Activated naive CD4-positive, alpha-beta T cell treated with anti-CD3 and anti-CD28 coated beads, Interleukin-2, amount 50 U/mL, for 24 hours (primary cell): ENCODE data around the gene TAOK1.

Source experiments
- H3K27ac Mint-ChIP-seq: one replicate; pipeline ENCODE4 v1.8.0; 2021; ENCODE audit warnings: mild to moderate bottlenecking, mixed read lengths
- H3K27me3 Mint-ChIP-seq: one replicate; pipeline ENCODE4 v1.8.0; 2021; ENCODE audit warnings: mixed read lengths
- H3K36me3 Mint-ChIP-seq: one replicate; pipeline ENCODE4 v1.8.0; 2021; ENCODE audit warnings: mixed read lengths
- H3K4me1 Mint-ChIP-seq: one replicate; pipeline ENCODE4 v1.8.0; 2021; ENCODE audit warnings: mixed read lengths
- H3K4me3 Mint-ChIP-seq: one replicate; pipeline ENCODE4 v1.8.0; 2021; ENCODE audit warnings: mild to moderate bottlenecking, mixed read lengths
- H3K9me3 Mint-ChIP-seq: one replicate; pipeline ENCODE4 v1.8.0; 2021; ENCODE audit warnings: mixed read lengths

Gene TAOK1

DNA sequence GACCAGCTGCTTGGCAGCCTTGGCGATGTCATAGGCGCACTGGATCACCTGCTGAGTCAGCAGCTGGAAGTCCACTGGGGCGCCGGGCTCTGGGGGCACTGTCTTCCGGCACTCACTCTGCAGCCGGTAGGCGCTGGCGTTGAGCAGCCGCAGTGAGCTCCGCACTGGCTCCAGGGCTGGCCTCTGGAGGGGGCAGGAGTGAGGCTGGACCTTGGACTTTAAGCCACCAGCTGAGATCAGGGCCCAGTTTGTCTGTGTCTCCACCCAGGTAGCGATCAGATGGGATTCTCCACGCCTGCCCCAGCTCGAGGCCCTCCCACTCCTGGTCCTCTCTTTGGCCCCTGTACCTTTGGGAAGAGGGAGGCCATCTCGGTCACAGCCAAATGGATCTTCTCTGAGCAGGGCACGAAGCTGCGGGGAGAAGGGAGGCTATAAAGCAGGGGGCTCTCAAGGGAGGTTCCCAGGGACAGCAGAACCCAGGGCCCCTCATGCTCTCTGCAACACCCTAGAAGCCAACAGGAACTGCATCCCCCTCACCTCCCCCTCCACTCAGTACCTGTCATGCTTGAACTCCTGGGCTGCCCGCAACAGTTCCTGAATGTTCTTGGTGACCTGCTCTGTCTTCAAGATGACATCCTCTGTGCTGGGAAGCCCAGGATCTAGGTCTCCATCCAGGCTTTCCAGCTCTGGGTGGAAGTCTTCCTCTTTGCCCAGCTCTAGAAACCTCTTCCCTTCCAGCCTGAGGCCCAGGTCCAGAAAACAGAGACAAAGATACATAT lies 184.8 kb downstream of the TAOK1 start:
- no peak overlapping the region for H3K27ac Mint-ChIP-seq
- H3K9me3 Mint-ChIP-seq: no peaks in the 10 kb centered on the region
- H3K36me3 Mint-ChIP-seq: peaks cover 6% of the 10 kb centered on the region
- peaks cover 6% of the 10 kb centered on the region for H3K4me1 Mint-ChIP-seq
- H3K4me3 Mint-ChIP-seq: no peak overlapping the region
- no peaks in the 10 kb centered on the region for H3K27me3 Mint-ChIP-seq

DNA sequence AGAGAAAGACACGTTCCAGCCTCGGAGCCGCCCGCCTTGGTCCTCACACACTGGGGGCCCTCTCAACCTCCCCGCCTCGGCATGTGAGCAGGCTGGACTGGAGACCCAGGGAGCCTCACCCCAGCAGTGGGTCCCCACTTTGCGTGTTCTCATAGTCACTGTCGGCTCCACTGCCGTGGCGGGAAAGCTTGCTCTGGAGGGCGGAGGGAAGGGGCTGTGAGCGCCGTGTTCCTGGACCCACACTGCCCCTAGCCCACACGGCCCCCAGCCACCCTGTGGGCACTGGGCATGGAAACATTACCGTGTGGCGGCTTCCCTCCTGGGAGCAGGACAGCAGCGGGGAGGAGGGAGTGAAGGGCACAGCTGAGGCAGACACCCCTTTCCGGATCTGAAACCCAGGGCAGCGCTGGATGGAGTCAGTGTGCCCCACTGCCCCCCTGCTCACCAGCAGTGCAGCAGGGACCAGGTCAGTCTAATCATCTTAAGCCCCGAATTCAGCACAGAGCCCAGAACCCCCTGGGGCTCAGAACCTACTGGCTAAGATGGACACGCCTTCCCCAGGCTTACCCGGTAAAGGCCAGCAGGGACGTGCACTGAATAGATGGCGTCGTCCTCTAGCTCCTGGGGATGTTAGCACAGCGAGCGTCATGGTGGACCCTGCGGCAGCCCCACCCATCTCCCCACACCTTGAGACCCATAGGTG lies 185.5 kb downstream of the TAOK1 start:
- H3K4me3 Mint-ChIP-seq: no peak overlapping the region
- no peak overlapping the region for H3K27ac Mint-ChIP-seq
- peaks cover 9% of the 10 kb centered on the region for H3K4me1 Mint-ChIP-seq
- no peaks in the 10 kb centered on the region for H3K9me3 Mint-ChIP-seq
- H3K27me3 Mint-ChIP-seq: no peaks in the 10 kb centered on the region
- H3K36me3 Mint-ChIP-seq: peaks cover 8% of the 10 kb centered on the region

- Mint-ChIP-seq H3K36me3 (peaks cover 10% of the 10 kb centered on the region), H3K27me3 (no peaks in the 10 kb centered on the region)
Measured at GRCh38 chr17:29576214-29577000, 186.2 kb downstream of the TAOK1 start.

GRCh38 chr17:29577001-29577370 lies 186.8 kb downstream of the TAOK1 start:
- no peak overlapping the region for H3K27ac Mint-ChIP-seq
- H3K36me3 Mint-ChIP-seq: peaks cover 10% of the 10 kb centered on the region
- no peaks in the 10 kb centered on the region for H3K27me3 Mint-ChIP-seq
- H3K4me3 Mint-ChIP-seq: no peak overlapping the region
- H3K4me1 Mint-ChIP-seq: peaks cover 8% of the 10 kb centered on the region
- no peaks in the 10 kb centered on the region for H3K9me3 Mint-ChIP-seq

More at GRCh38 chr17:29576214-29577000, 186.2 kb downstream of the TAOK1 start:
- Mint-ChIP-seq H3K4me1 (peaks cover 8% of the 10 kb centered on the region), H3K4me3 (no peak overlapping the region), H3K9me3 (no peaks in the 10 kb centered on the region), H3K27ac (no peak overlapping the region)

- Mint-ChIP-seq H3K27ac (no peak overlapping the region), H3K9me3 (no peaks in the 10 kb centered on the region), H3K4me3 (no peak overlapping the region), H3K36me3 (peaks cover 12% of the 10 kb centered on the region), H3K4me1 (peaks cover 8% of the 10 kb centered on the region), H3K27me3 (no peaks in the 10 kb centered on the region)
Measured at GRCh38 chr17:29577385-29578211, 187.4 kb downstream of the TAOK1 start.

DNA sequence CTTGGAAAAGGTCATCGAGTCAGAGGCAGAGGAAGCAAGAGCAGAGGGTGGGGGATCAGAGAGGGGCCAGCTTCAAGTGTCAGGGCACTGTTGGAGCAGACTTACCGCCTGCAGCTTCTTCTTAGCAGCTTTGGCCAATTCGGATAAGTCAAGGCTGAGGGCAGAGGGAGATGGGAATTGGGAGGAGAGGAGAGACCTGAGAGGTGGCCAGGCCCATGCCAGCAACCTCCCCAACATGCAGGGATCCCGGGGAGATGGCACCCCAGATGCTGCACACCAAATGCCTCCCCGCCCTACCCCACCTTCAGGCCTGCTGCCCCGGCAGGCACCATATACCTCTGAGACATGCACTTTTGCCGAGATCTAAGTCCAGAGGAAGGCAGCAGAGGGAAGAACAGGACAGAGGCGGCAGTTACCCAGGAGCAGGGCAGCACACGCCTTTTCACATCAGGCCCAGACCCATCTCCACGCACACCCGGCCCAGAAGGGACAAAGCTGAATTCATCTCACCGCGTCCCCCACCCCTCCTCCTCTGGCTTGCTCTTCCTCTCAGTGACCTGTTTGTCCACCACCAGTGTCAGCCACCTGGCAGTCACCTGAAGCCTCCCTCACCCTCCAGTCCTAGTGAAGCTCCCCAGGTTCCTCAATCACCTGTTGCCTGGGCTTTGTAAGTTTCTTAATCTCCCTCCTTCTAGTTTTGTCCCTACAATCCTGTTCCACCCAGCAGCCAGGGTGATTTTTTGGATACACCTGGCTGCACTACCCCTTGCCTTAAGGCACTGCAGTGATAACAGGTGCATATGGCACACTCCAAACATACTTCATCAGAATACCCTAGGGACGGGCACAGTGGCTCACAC lies 188.7 kb downstream of the TAOK1 start:
- Mint-ChIP-seq H3K9me3 (no peaks in the 10 kb centered on the region), H3K36me3 (peaks cover 14% of the 10 kb centered on the region)

GRCh38 chr17:29579866-29580771 lies 190.0 kb downstream of the TAOK1 start:
- Mint-ChIP-seq H3K27me3 (no peaks in the 10 kb centered on the region), H3K36me3 (peaks cover 14% of the 10 kb centered on the region), H3K4me1 (peaks cover 20% of the 10 kb centered on the region), H3K4me3 (no peak overlapping the region), H3K27ac (peak overlapping the region; percentile 95), H3K9me3 (no peaks in the 10 kb centered on the region)

More for the DNA sequence above, 188.7 kb downstream of the TAOK1 start:
- H3K27me3 Mint-ChIP-seq: no peaks in the 10 kb centered on the region
- H3K4me1 Mint-ChIP-seq: peaks cover 8% of the 10 kb centered on the region
- H3K27ac Mint-ChIP-seq: no peak overlapping the region
- H3K4me3 Mint-ChIP-seq: no peak overlapping the region

- H3K9me3 Mint-ChIP-seq: no peaks in the 10 kb centered on the region
- H3K4me3 Mint-ChIP-seq: no peak overlapping the region
- H3K36me3 Mint-ChIP-seq: peaks cover 14% of the 10 kb centered on the region
- no peaks in the 10 kb centered on the region for H3K27me3 Mint-ChIP-seq
- peaks cover 35% of the 10 kb centered on the region for H3K4me1 Mint-ChIP-seq
- H3K27ac Mint-ChIP-seq: no peak overlapping the region
Measured at GRCh38 chr17:29581583-29582253, 191.6 kb downstream of the TAOK1 start.

GRCh38 chr17:29582254-29582765 lies 192.1 kb downstream of the TAOK1 start:
- Mint-ChIP-seq H3K9me3 (no peaks in the 10 kb centered on the region), H3K27ac (no peak overlapping the region), H3K4me3 (no peak overlapping the region), H3K4me1 (peaks cover 41% of the 10 kb centered on the region), H3K27me3 (no peaks in the 10 kb centered on the region), H3K36me3 (peaks cover 14% of the 10 kb centered on the region)

DNA sequence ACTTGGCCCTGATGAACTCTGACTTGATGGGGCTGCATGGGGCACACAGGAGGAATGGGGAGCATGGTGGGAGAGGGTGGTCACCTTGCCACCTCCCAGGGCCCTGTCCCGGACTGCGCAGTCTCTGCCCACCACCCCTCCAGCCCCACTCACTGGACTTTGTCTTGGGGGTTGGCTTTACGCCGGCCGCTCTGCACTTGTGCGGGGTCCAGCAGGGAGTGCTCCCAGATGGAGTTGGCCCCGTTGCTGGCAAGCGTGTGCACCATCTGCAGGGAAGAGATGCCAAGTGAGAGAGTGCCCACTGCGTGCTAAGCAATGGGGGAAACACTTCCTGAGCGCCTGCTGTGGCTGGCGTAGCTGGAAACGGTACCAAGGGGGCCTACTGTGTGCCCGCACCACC lies 192.6 kb downstream of the TAOK1 start:
- peaks cover 45% of the 10 kb centered on the region for H3K4me1 Mint-ChIP-seq

GRCh38 chr17:29583324-29584248 lies 193.4 kb downstream of the TAOK1 start:
- H3K36me3 Mint-ChIP-seq: peaks cover 9% of the 10 kb centered on the region
- no peaks in the 10 kb centered on the region for H3K27me3 Mint-ChIP-seq
- H3K4me3 Mint-ChIP-seq: peak overlapping the region; percentile 19
- peak overlapping the region; percentile 41 for H3K27ac Mint-ChIP-seq
- H3K9me3 Mint-ChIP-seq: no peaks in the 10 kb centered on the region
- peaks cover 51% of the 10 kb centered on the region for H3K4me1 Mint-ChIP-seq

More for the DNA sequence above, 192.6 kb downstream of the TAOK1 start:
- no peaks in the 10 kb centered on the region for H3K9me3 Mint-ChIP-seq
- H3K36me3 Mint-ChIP-seq: peaks cover 14% of the 10 kb centered on the region
- H3K27me3 Mint-ChIP-seq: no peaks in the 10 kb centered on the region
- H3K27ac Mint-ChIP-seq: no peak overlapping the region
- H3K4me3 Mint-ChIP-seq: no peak overlapping the region

DNA sequence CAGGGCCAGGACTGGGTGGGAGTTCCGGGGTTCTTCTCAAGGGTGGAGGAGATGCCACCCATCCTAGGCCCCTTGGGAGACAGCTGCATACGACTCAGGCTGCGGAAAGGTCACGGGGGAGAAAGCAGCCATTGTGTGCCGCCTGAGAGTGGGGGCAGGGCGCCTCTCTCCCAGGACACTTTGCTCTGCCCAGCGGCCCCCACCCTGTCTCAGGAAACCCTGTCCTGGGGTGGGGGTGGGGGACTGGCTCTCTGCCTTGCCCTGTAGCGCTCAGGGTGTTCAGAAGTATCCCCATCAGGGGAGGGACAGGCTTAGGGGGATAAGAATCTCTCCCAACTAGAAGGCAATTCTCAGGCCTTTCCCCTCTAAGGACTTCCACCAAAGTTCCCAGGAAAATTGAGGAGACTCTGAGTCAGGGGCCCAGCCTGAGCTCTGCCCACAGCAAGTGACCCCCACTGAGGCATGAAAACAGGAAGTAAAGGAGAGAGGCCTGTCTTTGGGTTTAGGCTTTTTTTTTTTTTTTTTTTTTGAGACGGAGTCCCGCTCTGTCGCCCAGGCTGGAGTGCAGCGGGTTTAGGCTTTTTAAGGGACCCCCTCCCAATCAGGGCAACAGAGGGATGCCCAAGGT lies 194.4 kb downstream of the TAOK1 start:
- H3K27ac Mint-ChIP-seq: peak overlapping the region; percentile 80
- no peaks in the 10 kb centered on the region for H3K9me3 Mint-ChIP-seq
- no peak overlapping the region for H3K4me3 Mint-ChIP-seq
- peaks cover 8% of the 10 kb centered on the region for H3K36me3 Mint-ChIP-seq
- peaks cover 51% of the 10 kb centered on the region for H3K4me1 Mint-ChIP-seq
- H3K27me3 Mint-ChIP-seq: no peaks in the 10 kb centered on the region
